HEK293 (cell line): ENCODE measurements around the gene MAP4K4.

Experiments used
- OSR2 ChIP-seq: fragments of 450-650 bp; formaldehyde crosslinking; IDR thresholded peaks from 2 replicates; pipeline ENCODE4 v1.5.1; 2016; ENCODE audit warnings: missing biosample characterization, missing genetic modification characterization
- ZNF121 ChIP-seq: fragments of 450-650 bp; formaldehyde crosslinking; IDR thresholded peaks from 2 replicates; pipeline ENCODE4 v1.5.1; 2016; ENCODE audit warnings: missing biosample characterization, missing genetic modification characterization
- ZNF366 ChIP-seq: fragments of 450-650 bp; formaldehyde crosslinking; conservative IDR thresholded peaks from 2 replicates; pipeline ENCODE4 v1.5.1; 2016; ENCODE audit warnings: missing biosample characterization, missing genetic modification characterization
- ZNF394 ChIP-seq: fragments of 450-650 bp; formaldehyde crosslinking; IDR thresholded peaks from 2 replicates; pipeline ENCODE4 v1.5.1; 2016; ENCODE audit warnings: missing biosample characterization, missing genetic modification characterization, mild to moderate bottlenecking, moderate library complexity, borderline replicate concordance
- ZNF670 ChIP-seq: fragments of 450-650 bp; formaldehyde crosslinking; IDR thresholded peaks from 2 replicates; pipeline ENCODE4 v1.5.1; 2016; ENCODE audit warnings: missing biosample characterization, missing genetic modification characterization, low read depth
- TF ChIP-seq, protein P1 (sequence below): fragments of 450-650 bp; formaldehyde crosslinking; IDR thresholded peaks from 2 replicates; pipeline ENCODE4 v1.5.1; 2016; ENCODE audit warnings: missing biosample characterization, missing genetic modification characterization
- TF ChIP-seq, protein P2 (sequence below): fragments of 450-650 bp; formaldehyde crosslinking; IDR thresholded peaks from 2 replicates; pipeline ENCODE4 v1.5.1; 2016; ENCODE audit warnings: missing biosample characterization, missing genetic modification characterization

DNA sequence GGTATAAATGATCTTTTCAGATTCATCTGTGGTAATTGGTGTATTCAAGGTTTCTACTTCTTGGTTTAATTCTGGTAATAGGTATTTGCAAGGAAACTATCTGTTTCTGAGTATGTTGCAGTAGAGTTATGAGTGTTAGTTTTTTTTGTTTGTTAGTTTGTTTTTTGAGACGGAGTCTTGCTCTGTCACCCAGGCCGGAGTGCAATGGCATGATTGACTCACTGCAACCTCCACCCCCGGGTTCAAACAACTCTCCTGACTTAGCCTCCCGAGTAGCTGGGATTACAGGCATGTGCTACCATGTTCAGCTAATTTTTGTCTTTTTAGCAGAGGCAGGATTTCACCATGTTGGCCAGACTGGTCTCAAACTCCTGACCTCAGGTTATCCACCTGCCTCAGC, 233.3 kb downstream of the MAP4K4 start:
- TF ChIP-seq, protein P1, sequence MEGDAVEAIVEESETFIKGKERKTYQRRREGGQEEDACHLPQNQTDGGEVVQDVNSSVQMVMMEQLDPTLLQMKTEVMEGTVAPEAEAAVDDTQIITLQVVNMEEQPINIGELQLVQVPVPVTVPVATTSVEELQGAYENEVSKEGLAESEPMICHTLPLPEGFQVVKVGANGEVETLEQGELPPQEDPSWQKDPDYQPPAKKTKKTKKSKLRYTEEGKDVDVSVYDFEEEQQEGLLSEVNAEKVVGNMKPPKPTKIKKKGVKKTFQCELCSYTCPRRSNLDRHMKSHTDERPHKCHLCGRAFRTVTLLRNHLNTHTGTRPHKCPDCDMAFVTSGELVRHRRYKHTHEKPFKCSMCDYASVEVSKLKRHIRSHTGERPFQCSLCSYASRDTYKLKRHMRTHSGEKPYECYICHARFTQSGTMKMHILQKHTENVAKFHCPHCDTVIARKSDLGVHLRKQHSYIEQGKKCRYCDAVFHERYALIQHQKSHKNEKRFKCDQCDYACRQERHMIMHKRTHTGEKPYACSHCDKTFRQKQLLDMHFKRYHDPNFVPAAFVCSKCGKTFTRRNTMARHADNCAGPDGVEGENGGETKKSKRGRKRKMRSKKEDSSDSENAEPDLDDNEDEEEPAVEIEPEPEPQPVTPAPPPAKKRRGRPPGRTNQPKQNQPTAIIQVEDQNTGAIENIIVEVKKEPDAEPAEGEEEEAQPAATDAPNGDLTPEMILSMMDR (tag by site-specific recombination), result no peak
- TF ChIP-seq ZNF366 (tag by site-specific recombination), result no peak
- no peak for TF ChIP-seq ZNF670 (tag by site-specific recombination)
- no peak for TF ChIP-seq ZNF394 (tag by site-specific recombination)
- TF ChIP-seq, protein P2, sequence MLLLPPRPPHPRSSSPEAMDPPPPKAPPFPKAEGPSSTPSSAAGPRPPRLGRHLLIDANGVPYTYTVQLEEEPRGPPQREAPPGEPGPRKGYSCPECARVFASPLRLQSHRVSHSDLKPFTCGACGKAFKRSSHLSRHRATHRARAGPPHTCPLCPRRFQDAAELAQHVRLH, result no peak
- no peak for TF ChIP-seq ZNF121
- no peak for TF ChIP-seq OSR2
